SK-N-SH (cell line): ENCODE results near the gene AQP9. TPM values are rescaled to one million over a fixed set of nuclear protein-coding genes. Genes with fewer than 3 reads are reported as not detected.

Source experiments
- CTCF ChIA-PET: fragments of 300-600, 350-600 bp; formaldehyde crosslinking; extraction: SDS; loops from one replicate; lab custom pipeline; 2021; lab: Yijun Ruan, JAX
- POLR2A ChIA-PET: fragments of 350-600 bp; sonication (Branson Sonifier 250); formaldehyde crosslinking; extraction: SDS; loops from one replicate; lab custom pipeline; 2020; ENCODE audit warnings: antibody characterized with exemption, inconsistent platforms; lab: Yijun Ruan, JAX
- DNase-seq: peaks from one replicate; pipeline ENCODE4 v3.0.0; 2012
- H2AFZ ChIP-seq: fragments of 200-600 bp; sonication (generic); 2 replicates; pipeline ENCODE4 v1.8.1; 2016; ENCODE audit warnings: antibody characterized with exemption, mild to moderate bottlenecking, low read depth
- H3F3A ChIP-seq: fragments of 200-600 bp; sonication (generic); replicated peaks from 2 replicates; pipeline ENCODE3; 2016; ENCODE audit warnings: antibody characterized with exemption, mild to moderate bottlenecking; ENCODE audit not compliant: insufficient read depth
- H3K27ac ChIP-seq, 2 experiments: fragments of 200-500 bp in 1 of 2; fragments of 200-600 bp in 1 of 2; sonication (Bioruptor generic) in 1 of 2; sonication (generic), shearing (Covaris generic) in 1 of 2; 2 replicates each; pipeline versions ENCODE4 v1.5.1 to v1.6.1; 2014 to 2016; ENCODE audit warnings: low read depth in 2 of 2, inconsistent platforms in 1 of 2, low read length in 1 of 2, mild to moderate bottlenecking in 1 of 2, mixed read lengths in 1 of 2
- H3K27me3 ChIP-seq: fragments of 200-600 bp; sonication (generic), shearing (Covaris generic); 2 replicates; pipeline ENCODE4 v1.6.1; 2016; ENCODE audit warnings: mixed run types; ENCODE audit not compliant: insufficient read depth
- H3K36me3 ChIP-seq, 2 experiments: fragments of 200-500 bp in 1 of 2; fragments of 200-600 bp in 1 of 2; sonication (Bioruptor generic) in 1 of 2; sonication (generic) in 1 of 2; replicated peaks in 1 of 2; 2 replicates each; pipeline versions ENCODE3 to v1.5.1; 2014 to 2016; ENCODE audit warnings: low read length in 1 of 2, mild to moderate bottlenecking in 1 of 2; ENCODE audit not compliant: insufficient read depth in 2 of 2, control insufficient read depth in 1 of 2
- H3K4me1 ChIP-seq, 2 experiments: fragments of 200-500 bp in 1 of 2; fragments of 200-600 bp in 1 of 2; sonication (Bioruptor generic) in 1 of 2; sonication (generic), shearing (Covaris generic) in 1 of 2; 2 replicates each; pipeline versions ENCODE4 v1.5.1 to v1.6.1; 2014 to 2016; ENCODE audit warnings: low read depth in 1 of 2, low read length in 1 of 2, mixed run types in 1 of 2; ENCODE audit not compliant: insufficient read depth in 2 of 2, control insufficient read depth in 1 of 2
- H3K4me2 ChIP-seq: fragments of 200-600 bp; sonication (generic), shearing (Covaris generic); 2 replicates; pipeline ENCODE4 v1.6.1; 2017; ENCODE audit warnings: mixed run types
- H3K4me3 ChIP-seq, 2 experiments: fragments of 200-500 bp in 1 of 2; fragments of 200-600 bp in 1 of 2; sonication (Bioruptor generic) in 1 of 2; sonication (generic), shearing (Covaris generic) in 1 of 2; 2 replicates each; pipeline versions ENCODE4 v1.5.1 to v1.8.1; 2014 to 2016; ENCODE audit warnings: low read depth in 2 of 2, inconsistent platforms in 1 of 2, low read length in 1 of 2, mild to moderate bottlenecking in 1 of 2, mixed read lengths in 1 of 2, moderate library complexity in 1 of 2
- H3K79me2 ChIP-seq: fragments of 200-600 bp; sonication (generic); 2 replicates; pipeline ENCODE4 v1.8.1; 2017; ENCODE audit warnings: mild to moderate bottlenecking; ENCODE audit not compliant: insufficient read depth
- H3K9ac ChIP-seq: fragments of 200-600 bp; sonication (generic); 2 replicates; pipeline ENCODE4 v1.6.1; 2017; ENCODE audit warnings: mixed run types
- H3K9me2 ChIP-seq: fragments of 200-600 bp; sonication (generic); 2 replicates; pipeline ENCODE4 v1.6.1; 2017; ENCODE audit warnings: mixed run types
- H3K9me3 ChIP-seq: fragments of 200-600 bp; sonication (generic); 2 replicates; pipeline ENCODE4 v1.6.1; 2017; ENCODE audit warnings: mixed run types, mild to moderate bottlenecking, moderate library complexity
- H4K20me1 ChIP-seq: fragments of 200-600 bp; sonication (generic); 2 replicates; pipeline ENCODE4 v1.6.1; 2017; ENCODE audit warnings: mild to moderate bottlenecking, mixed run types; ENCODE audit not compliant: insufficient read depth
- EP300 ChIP-seq, 2 experiments: IDR thresholded peaks; 2 replicates each; pipeline versions ENCODE4 v1.4.0 to v1.6.1; 2012; ENCODE audit warnings: borderline replicate concordance in 1 of 2, low read depth in 1 of 2, low read length in 1 of 2
- EZH2phosphoT487 ChIP-seq: fragments of 200-600 bp; sonication (generic); IDR thresholded peaks from 2 replicates; pipeline ENCODE4 v1.6.1; 2017; ENCODE audit warnings: low read depth, mixed run types, mild to moderate bottlenecking, antibody characterized with exemption, moderate library complexity, borderline replicate concordance
- FOSL2 ChIP-seq: IDR thresholded peaks from 2 replicates; pipeline ENCODE4 v1.4.0; 2012; ENCODE audit warnings: low read depth, mild to moderate bottlenecking, moderate library complexity, borderline replicate concordance
- FOXJ3 ChIP-seq: sonication (generic); formaldehyde crosslinking; IDR thresholded peaks from 2 replicates; pipeline ENCODE4 v1.5.1; 2020; ENCODE audit warnings: mild to moderate bottlenecking, missing genetic modification reagents
- FOXM1 ChIP-seq: IDR thresholded peaks from 2 replicates; pipeline ENCODE4 v1.4.0; 2012; ENCODE audit warnings: low read depth, mild to moderate bottlenecking
- GABPA ChIP-seq: IDR thresholded peaks from 2 replicates; pipeline ENCODE4 v1.4.0; 2012; ENCODE audit warnings: low read depth, mild to moderate bottlenecking
- GATA2 ChIP-seq: sonication (generic); formaldehyde crosslinking; IDR thresholded peaks from 2 replicates; pipeline ENCODE4 v1.5.0; 2020; ENCODE audit warnings: mild to moderate bottlenecking, missing genetic modification reagents
- JUND ChIP-seq: IDR thresholded peaks from 2 replicates; pipeline ENCODE4 v1.4.0; 2012
- MEF2A ChIP-seq: IDR thresholded peaks from 2 replicates; pipeline ENCODE4 v1.4.0; 2012; ENCODE audit warnings: low read depth, borderline replicate concordance
- MXI1 ChIP-seq: IDR thresholded peaks from 2 replicates; pipeline ENCODE4 v1.6.1; 2012; ENCODE audit warnings: mild to moderate bottlenecking, low read depth, low read length, improper control_type of control experiment
- NFIC ChIP-seq: IDR thresholded peaks from 2 replicates; pipeline ENCODE4 v1.4.0; 2012; ENCODE audit warnings: borderline replicate concordance
- NRF1 ChIP-seq: IDR thresholded peaks from 2 replicates; pipeline ENCODE4 v1.6.1; 2012; ENCODE audit warnings: low read depth, mild to moderate bottlenecking, low read length
- RAD21 ChIP-seq: IDR thresholded peaks from 2 replicates; pipeline ENCODE4 v1.6.1; 2012; ENCODE audit warnings: mild to moderate bottlenecking, low read length
- RCOR1 ChIP-seq: fragments of 150-350 bp; IDR thresholded peaks from 2 replicates; pipeline ENCODE4 v1.6.1; 2017; ENCODE audit warnings: antibody characterized with exemption, low read length
- RFX5 ChIP-seq: IDR thresholded peaks from 2 replicates; pipeline ENCODE4 v1.6.1; 2012; ENCODE audit warnings: mild to moderate bottlenecking, improper control_type of control experiment, low read length
- RXRA ChIP-seq: IDR thresholded peaks from 2 replicates; pipeline ENCODE4 v1.4.0; 2012; ENCODE audit warnings: low read depth, mild to moderate bottlenecking, borderline replicate concordance
- SIN3A ChIP-seq: IDR thresholded peaks from 2 replicates; pipeline ENCODE4 v1.6.1; 2012; ENCODE audit warnings: low read depth, mild to moderate bottlenecking, low read length, moderate library complexity, borderline replicate concordance
- SMC3 ChIP-seq: IDR thresholded peaks from 2 replicates; pipeline ENCODE4 v1.6.1; 2012; ENCODE audit warnings: low read depth, low read length, improper control_type of control experiment
- TAF1 ChIP-seq: IDR thresholded peaks from 2 replicates; pipeline ENCODE4 v1.6.1; 2012; ENCODE audit warnings: low read depth, mild to moderate bottlenecking, low read length, moderate library complexity, borderline replicate concordance
- TCF12 ChIP-seq: IDR thresholded peaks from 2 replicates; pipeline ENCODE4 v1.4.0; 2012
- TEAD4 ChIP-seq: IDR thresholded peaks from 2 replicates; pipeline ENCODE4 v1.4.0; 2012; ENCODE audit warnings: mild to moderate bottlenecking, borderline replicate concordance; ENCODE audit not compliant: insufficient read depth
- WGBS: methylation state at CpG from one replicate; pipeline ENCODE4 v1.1.6; 2017; ENCODE audit warnings: low lambda C conversion rate; 5-methylcytosine and 5-hydroxymethylcytosine counted together
- polyA plus RNA-seq, 3 experiments: library from polyadenylated mRNA; depleted of rRNA; stranded (reverse); fragments of >200 nt; gene quantifications; 2 replicates each; pipeline ENCODE4 v1.2.3, GENCODE V29; 2012
- TF ChIP-seq, protein P1 (sequence below): IDR thresholded peaks from 2 replicates; pipeline ENCODE4; 2012
- TF ChIP-seq, protein P2 (sequence below): IDR thresholded peaks from 2 replicates; pipeline ENCODE4 v1.4.0; 2012; ENCODE audit warnings: low read depth, borderline replicate concordance
- TF ChIP-seq, protein P3 (sequence below): IDR thresholded peaks from 2 replicates; pipeline ENCODE4 v1.4.0; 2012; ENCODE audit warnings: low read depth
- TF ChIP-seq, protein P4 (sequence below): IDR thresholded peaks from 2 replicates; pipeline ENCODE4 v1.6.1; 2012; ENCODE audit warnings: mild to moderate bottlenecking, low read depth, low read length, moderate library complexity

AQP9 gene
- polyA plus RNA-seq, 1 of the 3 experiments (the other 2 are of a cell fraction) = not detected

DNA sequence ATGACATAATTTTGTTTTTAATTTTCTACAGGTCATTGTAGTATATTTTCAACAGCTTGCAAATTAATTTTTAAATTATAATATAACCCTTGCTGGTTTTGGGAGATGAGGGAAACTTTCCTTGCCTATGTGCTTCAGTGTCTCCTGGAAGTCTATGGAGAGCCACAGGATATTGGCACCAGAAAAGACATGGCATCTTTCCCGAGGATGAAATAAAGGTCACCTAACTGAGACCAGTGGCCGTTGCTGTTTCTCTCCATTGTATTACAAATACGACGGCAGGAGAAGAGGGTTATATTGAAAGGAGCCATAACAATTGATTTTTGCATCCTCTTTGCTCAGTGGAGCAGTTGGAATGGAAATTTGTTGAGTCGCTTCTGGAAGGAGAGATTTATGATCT is 19.9 kb upstream of the AQP9 start:
- no peak overlapping the region for H3K9ac ChIP-seq
- POLR2A ChIA-PET = no interaction called here
- DNase-seq = no peak
- WGBS = 35% methylated on average over 5 of the region's 5 CpGs
- H2AFZ ChIP-seq = no peak overlapping the region
- H3K27me3 ChIP-seq = no peaks in the 10 kb centered on the region
- TF ChIP-seq, protein P1, sequence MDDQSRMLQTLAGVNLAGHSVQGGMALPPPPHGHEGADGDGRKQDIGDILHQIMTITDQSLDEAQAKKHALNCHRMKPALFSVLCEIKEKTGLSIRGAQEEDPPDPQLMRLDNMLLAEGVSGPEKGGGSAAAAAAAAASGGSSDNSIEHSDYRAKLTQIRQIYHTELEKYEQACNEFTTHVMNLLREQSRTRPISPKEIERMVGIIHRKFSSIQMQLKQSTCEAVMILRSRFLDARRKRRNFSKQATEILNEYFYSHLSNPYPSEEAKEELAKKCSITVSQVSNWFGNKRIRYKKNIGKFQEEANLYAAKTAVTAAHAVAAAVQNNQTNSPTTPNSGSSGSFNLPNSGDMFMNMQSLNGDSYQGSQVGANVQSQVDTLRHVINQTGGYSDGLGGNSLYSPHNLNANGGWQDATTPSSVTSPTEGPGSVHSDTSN = no peak
- TF ChIP-seq RFX5 = no peak
- no peak for TF ChIP-seq FOSL2
- no peak for TF ChIP-seq EP300 (IDR thresholded peaks at IDR 0.05; ENCODE audit: borderline replicate concordance in 1 of 2, low read depth in 1 of 2, low read length in 1 of 2)
- TF ChIP-seq RCOR1 = no peak
- TF ChIP-seq, protein P2, sequence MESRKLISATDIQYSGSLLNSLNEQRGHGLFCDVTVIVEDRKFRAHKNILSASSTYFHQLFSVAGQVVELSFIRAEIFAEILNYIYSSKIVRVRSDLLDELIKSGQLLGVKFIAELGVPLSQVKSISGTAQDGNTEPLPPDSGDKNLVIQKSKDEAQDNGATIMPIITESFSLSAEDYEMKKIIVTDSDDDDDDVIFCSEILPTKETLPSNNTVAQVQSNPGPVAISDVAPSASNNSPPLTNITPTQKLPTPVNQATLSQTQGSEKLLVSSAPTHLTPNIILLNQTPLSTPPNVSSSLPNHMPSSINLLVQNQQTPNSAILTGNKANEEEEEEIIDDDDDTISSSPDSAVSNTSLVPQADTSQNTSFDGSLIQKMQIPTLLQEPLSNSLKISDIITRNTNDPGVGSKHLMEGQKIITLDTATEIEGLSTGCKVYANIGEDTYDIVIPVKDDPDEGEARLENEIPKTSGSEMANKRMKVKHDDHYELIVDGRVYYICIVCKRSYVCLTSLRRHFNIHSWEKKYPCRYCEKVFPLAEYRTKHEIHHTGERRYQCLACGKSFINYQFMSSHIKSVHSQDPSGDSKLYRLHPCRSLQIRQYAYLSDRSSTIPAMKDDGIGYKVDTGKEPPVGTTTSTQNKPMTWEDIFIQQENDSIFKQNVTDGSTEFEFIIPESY = no peak
- TF ChIP-seq FOXJ3 = no peak
- TF ChIP-seq, protein P3, sequence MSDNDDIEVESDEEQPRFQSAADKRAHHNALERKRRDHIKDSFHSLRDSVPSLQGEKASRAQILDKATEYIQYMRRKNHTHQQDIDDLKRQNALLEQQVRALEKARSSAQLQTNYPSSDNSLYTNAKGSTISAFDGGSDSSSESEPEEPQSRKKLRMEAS = no peak
- no peak for TF ChIP-seq TEAD4
- no peak for TF ChIP-seq JUND
- no peak for TF ChIP-seq SIN3A
- no peak for TF ChIP-seq TCF12
- no peak for TF ChIP-seq GABPA
- TF ChIP-seq SMC3 = no peak
- no peak for TF ChIP-seq RAD21
- CTCF ChIA-PET = no interaction called here
- no peaks in the 10 kb centered on the region for H3K79me2 ChIP-seq
- no peaks in the 10 kb centered on the region for H3K9me3 ChIP-seq
- no peaks in the 10 kb centered on the region for H3K4me1 ChIP-seq
- no peaks in the 10 kb centered on the region for H4K20me1 ChIP-seq
- no peaks in the 10 kb centered on the region for H3K9me2 ChIP-seq
- H3F3A ChIP-seq = no peaks in the 10 kb centered on the region
- no peak overlapping the region for H3K4me3 ChIP-seq
- H3K36me3 ChIP-seq = no peaks in the 10 kb centered on the region
- H3K4me2 ChIP-seq = no peak overlapping the region
- H3K27ac ChIP-seq = no peak overlapping the region

DNA sequence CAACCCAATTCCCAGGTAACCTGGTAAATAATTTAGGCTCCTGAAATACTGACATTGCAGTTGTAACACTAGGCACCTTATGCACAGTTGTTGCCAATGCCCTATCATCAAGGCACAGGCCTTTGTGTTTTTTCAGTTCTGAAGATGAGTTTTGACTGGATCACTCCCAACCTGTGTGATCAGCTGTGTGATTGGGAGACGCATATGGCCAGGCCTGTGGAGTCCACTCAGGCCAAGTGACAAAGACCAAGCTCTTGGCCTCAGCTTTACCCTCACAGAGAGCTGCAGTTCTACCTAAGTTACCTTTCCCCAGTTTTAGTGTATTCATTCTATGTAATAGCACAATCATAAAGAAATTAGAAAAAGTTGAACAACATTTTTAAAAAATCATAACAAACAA is 19.2 kb upstream of the AQP9 start:
- no peak for DNase-seq
- Histone ChIP-seq H2AFZ (no peak overlapping the region), H3K4me1 (no peaks in the 10 kb centered on the region), H3F3A (no peaks in the 10 kb centered on the region), H3K4me3 (no peak overlapping the region), H3K27me3 (no peaks in the 10 kb centered on the region), H3K79me2 (no peaks in the 10 kb centered on the region), H3K36me3 (no peaks in the 10 kb centered on the region), H3K27ac (no peak overlapping the region), H3K4me2 (no peak overlapping the region), H3K9me3 (no peaks in the 10 kb centered on the region), H3K9ac (no peak overlapping the region), H3K9me2 (no peaks in the 10 kb centered on the region), H4K20me1 (no peaks in the 10 kb centered on the region)
- 75% methylated on average over 1 of the region's 1 CpG for WGBS
- POLR2A ChIA-PET = no interaction called here
- CTCF ChIA-PET = no interaction called here
- TF ChIP-seq EZH2phosphoT487 = no peak
- no peak for TF ChIP-seq SIN3A
- no peak for TF ChIP-seq GABPA
- TF ChIP-seq MEF2A = no peak
- TF ChIP-seq, protein P4, sequence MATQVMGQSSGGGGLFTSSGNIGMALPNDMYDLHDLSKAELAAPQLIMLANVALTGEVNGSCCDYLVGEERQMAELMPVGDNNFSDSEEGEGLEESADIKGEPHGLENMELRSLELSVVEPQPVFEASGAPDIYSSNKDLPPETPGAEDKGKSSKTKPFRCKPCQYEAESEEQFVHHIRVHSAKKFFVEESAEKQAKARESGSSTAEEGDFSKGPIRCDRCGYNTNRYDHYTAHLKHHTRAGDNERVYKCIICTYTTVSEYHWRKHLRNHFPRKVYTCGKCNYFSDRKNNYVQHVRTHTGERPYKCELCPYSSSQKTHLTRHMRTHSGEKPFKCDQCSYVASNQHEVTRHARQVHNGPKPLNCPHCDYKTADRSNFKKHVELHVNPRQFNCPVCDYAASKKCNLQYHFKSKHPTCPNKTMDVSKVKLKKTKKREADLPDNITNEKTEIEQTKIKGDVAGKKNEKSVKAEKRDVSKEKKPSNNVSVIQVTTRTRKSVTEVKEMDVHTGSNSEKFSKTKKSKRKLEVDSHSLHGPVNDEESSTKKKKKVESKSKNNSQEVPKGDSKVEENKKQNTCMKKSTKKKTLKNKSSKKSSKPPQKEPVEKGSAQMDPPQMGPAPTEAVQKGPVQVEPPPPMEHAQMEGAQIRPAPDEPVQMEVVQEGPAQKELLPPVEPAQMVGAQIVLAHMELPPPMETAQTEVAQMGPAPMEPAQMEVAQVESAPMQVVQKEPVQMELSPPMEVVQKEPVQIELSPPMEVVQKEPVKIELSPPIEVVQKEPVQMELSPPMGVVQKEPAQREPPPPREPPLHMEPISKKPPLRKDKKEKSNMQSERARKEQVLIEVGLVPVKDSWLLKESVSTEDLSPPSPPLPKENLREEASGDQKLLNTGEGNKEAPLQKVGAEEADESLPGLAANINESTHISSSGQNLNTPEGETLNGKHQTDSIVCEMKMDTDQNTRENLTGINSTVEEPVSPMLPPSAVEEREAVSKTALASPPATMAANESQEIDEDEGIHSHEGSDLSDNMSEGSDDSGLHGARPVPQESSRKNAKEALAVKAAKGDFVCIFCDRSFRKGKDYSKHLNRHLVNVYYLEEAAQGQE = no peak
- TF ChIP-seq GATA2 (CRISPR knock-in tag) = no peak
- no peak for TF ChIP-seq FOXM1
- TF ChIP-seq TEAD4 = no peak
- TF ChIP-seq NFIC = no peak
- no peak for TF ChIP-seq RCOR1
- TF ChIP-seq RXRA = no peak
- TF ChIP-seq NRF1 = no peak
- no peak for TF ChIP-seq EP300 (IDR thresholded peaks at IDR 0.05; ENCODE audit: borderline replicate concordance in 1 of 2, low read depth in 1 of 2, low read length in 1 of 2)
- TF ChIP-seq MXI1 = no peak
- TF ChIP-seq TAF1 = no peak
- no peak for TF ChIP-seq TCF12
